H1 (cell line): ENCODE results near the gene PTPRC.

ENCODE experiments used
- CEBPB ChIP-seq: IDR thresholded peaks from 2 replicates; pipeline ENCODE4 v1.6.1; 2012; ENCODE audit warnings: low read depth, low read length
- EP300 ChIP-seq, 2 experiments: IDR thresholded peaks; 1 replicate in 1 of 2; 2 replicates in 1 of 2; pipeline ENCODE4 v1.6.1; 2011 to 2012; ENCODE audit warnings: low read depth in 2 of 2, low read length in 2 of 2, mild to moderate bottlenecking in 2 of 2, borderline replicate concordance in 1 of 2, inconsistent platforms in 1 of 2, moderate library complexity in 1 of 2
- MAFK ChIP-seq: IDR thresholded peaks from 2 replicates; pipeline ENCODE4 v1.6.1; 2012; ENCODE audit warnings: low read depth, mild to moderate bottlenecking, improper control_type of control experiment, low read length
- POLR2AphosphoS5 ChIP-seq: IDR thresholded peaks from 2 replicates; pipeline ENCODE4 v1.6.1; 2011; ENCODE audit warnings: low read depth, low read length
- TAF1 ChIP-seq: IDR thresholded peaks from 2 replicates; pipeline ENCODE4 v1.6.1; 2011; ENCODE audit warnings: mild to moderate bottlenecking, low read depth, low read length
- TF ChIP-seq, protein P1 (sequence below), 3 experiments: IDR thresholded peaks; 1 replicate in 2 of 3; 2 replicates in 1 of 3; pipeline versions ENCODE4 v1.5.1 to v1.6.1; 2011; ENCODE audit warnings: low read length in 3 of 3, mild to moderate bottlenecking in 3 of 3, inconsistent platforms in 2 of 3, low read depth in 1 of 3, moderate library complexity in 1 of 3; ENCODE audit not compliant: insufficient read depth in 1 of 3; ENCODE audit errors: control extremely low read depth in 1 of 3
- TF ChIP-seq, protein P2 (sequence below): IDR thresholded peaks from 2 replicates; pipeline ENCODE4 v1.6.1; 2012; ENCODE audit warnings: inconsistent platforms

DNA sequence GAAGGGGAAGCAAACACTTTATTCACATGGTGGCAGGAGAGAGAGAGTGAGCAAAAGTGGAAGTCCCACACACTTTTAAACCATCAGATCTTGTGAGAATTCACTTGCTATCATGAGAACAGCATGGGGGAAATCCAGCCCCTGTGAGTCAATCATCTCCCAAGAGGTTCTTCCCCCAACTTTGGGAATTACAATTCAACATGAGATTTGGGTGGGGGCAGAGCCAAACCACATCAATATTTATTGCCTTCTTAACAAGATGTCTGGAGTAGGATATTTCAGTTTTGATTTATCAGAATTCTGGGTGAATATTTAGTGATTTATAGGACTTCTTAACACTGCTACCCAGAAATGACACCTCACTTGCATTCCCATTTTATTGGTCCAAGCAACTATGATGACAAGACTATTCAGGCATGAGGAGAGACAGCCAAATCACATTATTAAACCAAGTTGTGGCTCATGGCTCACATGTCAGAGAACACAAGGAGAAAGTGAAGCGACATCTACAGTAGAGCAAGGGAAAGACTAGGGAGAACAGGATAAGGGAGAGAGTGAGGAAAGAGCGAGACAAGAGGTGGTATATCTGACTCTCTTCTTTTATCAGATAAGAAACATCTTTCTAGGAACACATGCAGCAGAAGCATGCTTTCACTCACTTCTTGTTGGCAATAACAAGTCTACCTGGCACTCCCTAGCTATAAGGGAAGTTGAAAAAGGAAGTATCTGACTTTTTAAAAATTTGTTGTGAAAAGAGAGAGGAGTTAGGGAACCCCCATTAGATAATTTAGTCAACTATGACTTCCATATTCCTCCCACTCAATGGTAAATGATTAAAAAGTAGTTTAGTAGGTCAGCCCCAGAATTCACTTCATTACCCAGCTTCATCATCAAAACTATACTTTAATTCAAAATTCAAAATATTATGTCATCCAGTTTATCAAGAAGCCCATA, 36.6 kb upstream of the PTPRC start:
- no peak for TF ChIP-seq EP300 (IDR thresholded peaks at IDR 0.05; ENCODE audit: borderline replicate concordance in 1 of 2, low read depth in 2 of 2, low read length in 2 of 2)
- no peak for TF ChIP-seq POLR2AphosphoS5
- TF ChIP-seq, protein P1, sequence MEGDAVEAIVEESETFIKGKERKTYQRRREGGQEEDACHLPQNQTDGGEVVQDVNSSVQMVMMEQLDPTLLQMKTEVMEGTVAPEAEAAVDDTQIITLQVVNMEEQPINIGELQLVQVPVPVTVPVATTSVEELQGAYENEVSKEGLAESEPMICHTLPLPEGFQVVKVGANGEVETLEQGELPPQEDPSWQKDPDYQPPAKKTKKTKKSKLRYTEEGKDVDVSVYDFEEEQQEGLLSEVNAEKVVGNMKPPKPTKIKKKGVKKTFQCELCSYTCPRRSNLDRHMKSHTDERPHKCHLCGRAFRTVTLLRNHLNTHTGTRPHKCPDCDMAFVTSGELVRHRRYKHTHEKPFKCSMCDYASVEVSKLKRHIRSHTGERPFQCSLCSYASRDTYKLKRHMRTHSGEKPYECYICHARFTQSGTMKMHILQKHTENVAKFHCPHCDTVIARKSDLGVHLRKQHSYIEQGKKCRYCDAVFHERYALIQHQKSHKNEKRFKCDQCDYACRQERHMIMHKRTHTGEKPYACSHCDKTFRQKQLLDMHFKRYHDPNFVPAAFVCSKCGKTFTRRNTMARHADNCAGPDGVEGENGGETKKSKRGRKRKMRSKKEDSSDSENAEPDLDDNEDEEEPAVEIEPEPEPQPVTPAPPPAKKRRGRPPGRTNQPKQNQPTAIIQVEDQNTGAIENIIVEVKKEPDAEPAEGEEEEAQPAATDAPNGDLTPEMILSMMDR (IDR thresholded peaks at IDR 0.05; ENCODE audit: control extremely low read depth in 1 of 3, insufficient read depth in 1 of 3, low read depth in 1 of 3, low read length in 3 of 3): no peak
- TF ChIP-seq CEBPB: no peak
- no peak for TF ChIP-seq TAF1
- no peak for TF ChIP-seq MAFK
- TF ChIP-seq, protein P2, sequence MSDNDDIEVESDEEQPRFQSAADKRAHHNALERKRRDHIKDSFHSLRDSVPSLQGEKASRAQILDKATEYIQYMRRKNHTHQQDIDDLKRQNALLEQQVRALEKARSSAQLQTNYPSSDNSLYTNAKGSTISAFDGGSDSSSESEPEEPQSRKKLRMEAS: no peak
